NCI-H1092 treated with DMSO at 0.1 percent for 48 hours (cell line): ENCODE results near the gene RNF180.
"Not testable (repeated sequence)": the region's sequence is repeated elsewhere in the genome, so short reads cannot be mapped to it uniquely, and the experiment has no call there.

ENCODE experiments used
- DNase-seq: peaks from one replicate; lab custom pipeline; 2025; lab: John Stamatoyannopoulos, UW

Gene RNF180

DNA sequence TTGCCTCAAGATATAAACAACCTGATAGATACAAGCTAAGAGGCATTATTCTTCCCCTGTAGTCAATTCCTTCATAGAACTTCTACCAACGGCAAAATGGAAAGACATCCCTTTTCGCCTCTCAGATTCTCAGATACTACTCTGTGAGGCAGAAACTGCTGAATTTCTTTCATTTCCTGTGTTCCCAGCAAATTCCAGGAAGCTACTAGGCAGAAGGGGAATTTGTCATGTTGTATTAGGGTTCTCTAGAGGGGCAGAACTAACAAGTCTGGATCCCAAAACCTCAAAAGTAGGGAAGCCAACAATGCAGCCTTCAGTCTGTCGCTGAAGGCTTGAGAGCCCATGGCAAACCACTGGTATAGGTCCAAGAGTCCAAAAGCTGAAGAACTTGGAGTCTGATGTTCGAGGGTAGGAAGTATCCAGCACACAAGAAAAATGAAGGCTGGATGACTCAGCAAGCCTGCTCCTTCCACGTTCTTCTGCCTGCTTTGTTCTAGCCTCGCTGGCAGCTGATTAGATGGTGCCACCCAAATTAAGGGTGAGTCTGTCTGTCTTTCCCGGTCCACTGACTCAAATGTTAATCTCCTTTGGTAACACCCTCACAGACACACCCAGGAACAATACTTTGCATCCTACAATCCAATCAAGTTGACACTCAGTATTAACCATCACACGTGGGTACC, 15.2 kb downstream of the RNF180 start:
- no peak for DNase-seq

GRCh38 chr5:64181440-64181839, 15.8 kb downstream of the RNF180 start:
- no peak for DNase-seq

DNA sequence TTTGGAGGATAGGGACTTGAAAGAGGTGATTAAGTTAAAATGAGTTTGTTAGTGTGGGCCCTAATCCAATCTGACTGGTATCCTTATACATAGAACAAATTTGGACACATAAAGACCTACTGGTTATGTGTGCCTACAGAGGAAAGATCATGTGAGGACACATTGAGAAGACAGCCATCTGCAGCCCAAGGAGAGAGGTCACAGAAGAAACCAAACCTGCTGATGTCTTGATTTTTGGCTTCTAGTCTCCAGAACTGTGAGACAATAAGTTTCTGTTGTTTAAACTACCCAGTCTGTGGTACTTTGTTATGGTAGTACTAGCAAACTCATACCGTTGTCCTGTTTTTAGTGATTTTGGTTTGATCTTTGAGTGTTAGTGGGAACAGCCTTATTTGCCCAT, 18.3 kb downstream of the RNF180 start:
- no peak for DNase-seq

- no peak for DNase-seq
Observed at GRCh38 chr5:64184832-64185231, 19.2 kb downstream of the RNF180 start.

GRCh38 chr5:64188776-64189175, 23.1 kb downstream of the RNF180 start:
- no peak for DNase-seq

- no peak for DNase-seq
Observed at GRCh38 chr5:64190562-64191306, 25.1 kb downstream of the RNF180 start.

DNA sequence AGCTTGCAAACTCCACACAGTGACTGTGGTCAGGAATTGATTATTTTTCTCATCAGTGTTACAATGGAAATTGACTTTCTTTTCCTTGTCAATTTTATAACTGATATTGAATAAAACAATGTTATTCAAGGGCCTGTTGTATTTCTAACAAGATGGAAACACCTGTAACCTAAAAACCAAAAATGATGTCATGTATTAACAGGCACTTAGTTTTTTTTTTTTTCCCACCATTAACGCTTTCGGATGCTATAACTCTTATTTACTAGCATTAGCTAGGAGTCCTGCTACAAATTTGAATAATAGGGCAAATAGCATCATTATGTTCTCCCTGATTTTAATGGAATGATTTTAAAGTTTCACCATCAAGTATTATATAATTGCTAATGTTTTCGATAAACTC, 30.3 kb downstream of the RNF180 start:
- no peak for DNase-seq

DNA sequence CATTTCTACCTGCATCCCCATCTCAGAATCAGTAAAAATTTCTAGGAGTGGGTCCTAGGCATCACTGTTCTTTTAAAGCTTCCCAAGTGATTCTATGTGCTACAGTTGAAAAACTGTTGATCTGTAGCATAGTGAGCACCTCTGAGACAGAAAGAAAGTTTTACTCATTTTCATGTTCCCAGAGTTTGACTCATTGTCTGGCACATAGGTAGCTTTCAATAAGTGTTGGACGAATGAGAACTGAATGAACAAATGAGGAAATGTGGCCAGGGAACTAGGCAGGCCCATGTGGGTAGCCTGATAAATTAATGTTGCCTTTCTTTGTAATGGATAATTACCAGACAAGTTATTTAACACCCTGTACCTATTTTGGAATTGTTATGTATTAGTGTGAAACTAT, 33.8 kb downstream of the RNF180 start:
- DNase-seq: no peak

- DNase-seq: no peak
Observed at GRCh38 chr5:64201996-64202395, 36.4 kb downstream of the RNF180 start.

DNA sequence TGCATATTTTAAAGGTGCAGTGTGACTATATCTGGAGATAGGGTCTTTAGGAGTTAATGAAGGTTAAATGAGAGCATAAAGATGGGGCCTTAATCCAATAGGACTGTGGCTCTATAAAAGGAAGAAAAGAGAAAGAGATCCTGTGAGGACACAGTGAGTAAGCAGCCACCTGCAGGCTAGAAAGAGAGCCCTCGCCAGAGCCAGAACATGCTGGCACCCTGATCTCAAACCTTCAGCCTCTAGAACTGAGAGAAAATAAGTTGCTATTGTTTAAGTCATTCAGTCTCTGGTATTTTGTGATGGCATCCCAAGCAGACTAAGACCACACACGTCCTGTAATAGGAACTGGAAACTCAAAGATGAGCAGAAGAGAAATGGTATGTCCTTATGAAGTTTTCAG, 41.0 kb downstream of the RNF180 start:
- DNase-seq: no peak

DNA sequence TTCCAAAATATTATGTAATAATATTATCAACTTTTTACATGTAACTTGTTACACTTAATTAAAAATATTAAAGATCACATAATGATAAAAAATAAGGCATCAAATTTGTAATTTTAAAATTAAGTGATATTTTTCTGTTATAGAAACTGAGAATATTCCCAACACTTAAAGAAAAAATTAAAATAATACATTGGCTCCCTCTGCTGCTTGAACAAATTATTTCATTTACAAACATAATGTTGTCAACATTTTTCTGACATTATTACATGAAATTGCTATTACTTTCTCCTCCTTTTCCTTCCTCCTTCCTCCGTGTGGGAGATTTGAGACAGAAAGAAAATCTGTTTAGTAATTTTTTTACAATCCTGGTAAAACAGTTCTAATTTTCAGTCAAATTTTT, 42.3 kb downstream of the RNF180 start:
- no peak for DNase-seq

DNA sequence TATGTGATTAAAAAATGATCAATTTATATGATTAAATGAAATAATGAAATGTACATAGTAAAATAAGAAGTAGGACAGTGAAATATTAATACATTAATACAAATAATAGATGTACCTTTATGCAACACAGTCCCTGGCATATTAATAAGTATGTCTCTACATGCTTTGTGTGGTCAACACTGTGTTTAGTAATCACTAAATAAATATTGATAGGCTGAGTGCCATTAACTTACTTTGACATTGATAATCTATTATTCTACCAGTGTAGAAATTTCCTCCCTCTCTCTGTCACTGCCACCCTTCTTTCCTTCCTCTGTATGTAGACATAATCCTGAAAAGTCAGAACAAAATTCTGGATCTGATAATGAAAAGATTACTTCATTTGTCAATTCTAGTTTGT, 43.7 kb downstream of the RNF180 start:
- no peak for DNase-seq

DNA sequence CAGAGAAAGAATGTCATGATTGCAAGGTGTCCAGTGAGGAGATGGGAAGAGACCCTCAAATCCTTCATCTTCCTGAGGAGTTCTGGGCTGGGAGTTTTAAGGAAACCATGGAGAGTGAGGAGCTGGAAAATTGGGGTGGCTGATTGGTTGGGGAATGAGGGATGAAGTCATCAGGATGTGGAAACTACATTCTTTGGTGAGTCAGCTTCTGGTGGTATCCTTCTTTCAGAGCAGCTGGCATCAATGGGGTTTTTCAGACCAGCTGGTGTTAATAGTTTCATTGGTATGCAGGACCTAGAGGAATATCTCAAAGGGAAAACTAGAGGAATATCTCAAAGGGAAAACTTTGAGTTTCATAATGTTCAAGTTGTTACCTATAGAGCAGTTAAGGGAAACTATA, 45.2 kb downstream of the RNF180 start:
- DNase-seq: no peak

GRCh38 chr5:64213011-64213410, 47.4 kb downstream of the RNF180 start:
- no peak for DNase-seq

DNA sequence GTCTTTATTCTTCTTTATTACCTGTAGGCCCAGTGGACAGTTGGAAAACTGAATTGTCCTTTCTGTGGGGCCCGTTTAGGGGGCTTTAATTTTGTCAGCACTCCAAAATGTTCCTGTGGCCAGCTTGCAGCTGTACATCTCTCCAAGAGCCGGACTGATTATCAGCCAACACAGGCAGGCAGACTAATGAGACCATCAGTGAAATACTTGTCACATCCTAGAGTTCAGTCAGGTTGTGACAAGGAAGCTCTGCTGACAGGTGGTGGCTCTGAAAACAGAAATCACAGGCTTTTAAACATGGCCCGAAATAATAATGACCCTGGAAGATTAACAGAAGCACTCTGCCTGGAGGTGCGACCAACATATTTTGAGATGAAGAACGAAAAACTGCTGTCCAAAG, 47.9 kb downstream of the RNF180 start:
- DNase-seq: no peak

DNA sequence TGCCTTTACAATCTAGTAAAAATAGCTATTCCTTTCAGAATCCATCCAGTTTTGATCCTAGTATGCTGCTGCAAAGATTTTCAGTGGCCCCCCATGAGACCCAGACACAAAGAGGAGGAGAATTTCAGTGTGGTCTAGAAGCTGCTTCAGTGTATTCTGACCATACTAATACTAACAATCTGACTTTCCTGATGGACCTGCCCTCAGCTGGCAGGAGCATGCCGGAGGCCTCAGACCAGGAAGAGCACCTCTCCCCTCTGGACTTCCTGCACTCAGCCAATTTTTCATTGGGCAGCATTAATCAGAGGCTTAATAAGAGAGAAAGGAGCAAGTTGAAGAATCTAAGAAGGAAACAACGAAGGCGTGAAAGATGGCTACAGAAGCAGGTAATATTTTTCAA, 48.5 kb downstream of the RNF180 start:
- no peak for DNase-seq

DNA sequence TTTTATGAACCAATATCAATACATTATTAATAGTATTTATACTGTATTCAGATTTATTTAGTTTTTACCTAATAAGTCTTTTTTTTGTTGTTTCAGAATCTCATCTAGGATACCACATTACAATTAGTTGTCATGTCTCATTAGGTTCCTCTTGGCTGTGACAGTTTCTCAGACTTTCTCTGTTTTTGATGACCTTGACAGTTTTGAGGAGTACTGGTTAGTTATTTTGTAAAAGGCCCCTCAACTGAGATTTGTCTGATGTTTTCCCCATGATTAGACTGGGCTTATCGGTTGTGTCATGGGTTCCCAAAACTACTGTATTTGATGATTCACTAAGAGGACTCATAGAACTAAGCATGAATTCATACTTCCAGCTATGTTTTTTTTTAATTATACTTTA, 56.3 kb downstream of the RNF180 start:
- DNase-seq: no peak

DNA sequence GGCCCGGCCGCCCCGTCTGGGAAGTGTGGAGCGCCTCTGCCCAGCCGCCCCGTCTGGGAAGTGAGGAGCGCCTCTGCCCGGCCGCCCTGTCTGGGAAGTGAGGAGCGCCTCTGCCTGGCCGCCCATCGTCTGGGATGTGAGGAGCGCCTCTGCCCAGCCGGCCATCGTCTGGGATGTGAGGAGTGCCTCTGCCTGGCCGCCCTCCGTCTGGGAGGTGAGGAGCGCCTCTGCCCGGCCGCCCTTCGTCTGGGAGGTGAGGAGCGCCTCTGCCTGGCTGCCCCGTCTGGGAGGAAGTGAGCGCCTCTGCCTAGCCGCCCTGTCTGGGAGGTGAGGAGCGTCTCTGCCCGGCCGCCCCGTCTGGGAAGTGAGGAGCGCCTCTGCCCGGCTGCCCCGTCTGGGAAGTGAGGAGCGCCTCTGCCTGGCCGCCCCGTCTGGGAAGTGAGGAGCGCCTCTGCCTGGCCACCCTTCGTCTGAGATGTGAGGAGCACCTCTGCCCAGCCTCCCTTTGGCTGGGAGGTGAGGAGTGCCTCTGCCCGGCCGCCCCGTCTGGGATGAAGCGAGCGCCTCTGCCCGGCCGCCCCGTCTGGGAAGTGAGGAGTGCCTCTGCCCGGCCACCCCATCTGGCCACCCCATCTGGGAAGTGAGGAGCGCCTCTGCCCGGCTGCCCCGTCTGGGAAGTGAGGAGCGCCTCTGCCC, 59.8 kb downstream of the RNF180 start:
- DNase-seq: not testable (repeated sequence)

DNA sequence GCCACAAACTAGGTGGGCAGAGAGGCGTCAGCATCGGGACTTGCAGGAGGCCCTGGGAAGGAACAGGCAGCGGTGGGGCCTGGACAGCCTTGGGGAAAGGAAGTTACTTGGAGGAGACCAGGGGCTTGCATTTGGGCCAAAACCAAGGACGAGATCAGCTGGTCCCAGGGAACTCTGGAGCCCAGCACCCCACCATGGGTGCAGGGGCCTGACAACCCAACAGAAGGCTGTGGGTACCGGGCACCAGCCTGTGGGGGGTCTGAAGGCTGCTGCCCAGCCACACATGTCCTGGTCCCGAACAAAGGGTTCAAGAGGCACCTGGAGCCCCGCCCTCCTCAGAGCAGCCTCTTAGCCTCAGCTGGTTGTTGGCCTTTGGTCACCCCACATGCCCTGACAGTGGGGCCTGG, 61.5 kb downstream of the RNF180 start:
- not testable (repeated sequence) for DNase-seq

GRCh38 chr5:64229163-64229774, 63.6 kb downstream of the RNF180 start:
- DNase-seq: peak; percentile 11

- no peak for DNase-seq
Observed at GRCh38 chr5:64260756-64261155, 95.1 kb downstream of the RNF180 start.

GRCh38 chr5:64269164-64269563, 103.5 kb downstream of the RNF180 start:
- DNase-seq: no peak

GRCh38 chr5:64273276-64273675, 107.6 kb downstream of the RNF180 start:
- no peak for DNase-seq
